HepG2 (cell line): ENCODE measurements around the gene CIB1. TPM values are rescaled to one million over a fixed set of nuclear protein-coding genes. Genes with fewer than 3 reads are reported as not detected.

Experiments
- ARID2 ChIP-seq: sonication (generic); formaldehyde crosslinking; IDR thresholded peaks from 2 replicates; pipeline ENCODE4 v1.8.1; 2022; ENCODE audit warnings: mild to moderate bottlenecking, missing genetic modification reagents, borderline replicate concordance
- ATF7-NPFF ChIP-seq: sonication (generic); formaldehyde crosslinking; IDR thresholded peaks from 2 replicates; pipeline ENCODE4 v1.8.1; 2023; ENCODE audit warnings: mild to moderate bottlenecking, low read depth, missing genetic modification reagents, moderate library complexity
- CBFB ChIP-seq: sonication (generic); formaldehyde crosslinking; IDR thresholded peaks from 2 replicates; pipeline ENCODE4 v1.4.0; 2020; ENCODE audit warnings: missing genetic modification reagents
- EEA1 ChIP-seq: sonication (generic); formaldehyde crosslinking; IDR thresholded peaks from 2 replicates; pipeline ENCODE4 v1.5.1; 2020; ENCODE audit warnings: mild to moderate bottlenecking, missing genetic modification reagents, borderline replicate concordance
- FOXA3 ChIP-seq: IDR thresholded peaks from 2 replicates; pipeline ENCODE4 v1.6.1; 2016; ENCODE audit warnings: missing genetic modification reagents, missing compliant biosample characterization
- FOXC1 ChIP-seq: sonication (generic); formaldehyde crosslinking; IDR thresholded peaks from 2 replicates; pipeline ENCODE4 v1.8.0; 2022; ENCODE audit warnings: mild to moderate bottlenecking, missing genetic modification reagents, borderline replicate concordance
- FOXM1 ChIP-seq: sonication (generic); formaldehyde crosslinking; IDR thresholded peaks from 2 replicates; pipeline ENCODE4 v1.5.0; 2020; ENCODE audit warnings: missing genetic modification reagents
- HOXA3 ChIP-seq: sonication (generic); formaldehyde crosslinking; IDR thresholded peaks from 2 replicates; pipeline ENCODE4 v1.5.0; 2020; ENCODE audit warnings: missing genetic modification reagents
- KDM1A ChIP-seq: IDR thresholded peaks from 2 replicates; pipeline ENCODE4 v1.6.1; 2016; ENCODE audit warnings: missing compliant biosample characterization
- PAX8 ChIP-seq: sonication (generic); formaldehyde crosslinking; IDR thresholded peaks from 2 replicates; pipeline ENCODE4 v1.8.0; 2022; ENCODE audit warnings: mild to moderate bottlenecking, missing genetic modification reagents, borderline replicate concordance
- PHF21A ChIP-seq: sonication (generic); formaldehyde crosslinking; IDR thresholded peaks from 2 replicates; pipeline ENCODE4 v1.5.0; 2020; ENCODE audit warnings: mild to moderate bottlenecking, missing genetic modification reagents
- POLR2AphosphoS5 ChIP-seq: IDR thresholded peaks from 2 replicates; pipeline ENCODE4 v1.6.1; 2012; ENCODE audit warnings: low read depth, low read length
- PRPF4 ChIP-seq: fragments of 200-400 bp; formaldehyde crosslinking; IDR thresholded peaks from 2 replicates; pipeline ENCODE4 v1.6.1; 2016; ENCODE audit warnings: low read length, low read depth; ENCODE audit not compliant: poor library complexity, severe bottlenecking
- SAFB2 ChIP-seq: sonication (generic); formaldehyde crosslinking; IDR thresholded peaks from 2 replicates; pipeline ENCODE4 v1.5.1; 2020; ENCODE audit warnings: missing genetic modification reagents, low read depth, mild to moderate bottlenecking, borderline replicate concordance
- SIN3B ChIP-seq: fragments of 150-350 bp; IDR thresholded peaks from 2 replicates; pipeline ENCODE4 v1.6.1; 2014; ENCODE audit warnings: low read length
- SMARCC2 ChIP-seq: fragments of 450-650 bp; IDR thresholded peaks from 2 replicates; pipeline ENCODE4 v1.6.1; 2017; ENCODE audit warnings: antibody characterized with exemption, mild to moderate bottlenecking
- TP53 ChIP-seq: sonication (generic); formaldehyde crosslinking; conservative IDR thresholded peaks from 2 replicates; pipeline ENCODE4 v1.4.0; 2020; ENCODE audit warnings: missing genetic modification reagents
- YEATS4 ChIP-seq: sonication (generic); formaldehyde crosslinking; IDR thresholded peaks from 2 replicates; pipeline ENCODE4 v1.4.0; 2020; ENCODE audit warnings: missing genetic modification reagents, borderline replicate concordance
- ZFY ChIP-seq: sonication (generic); formaldehyde crosslinking; IDR thresholded peaks from 2 replicates; pipeline ENCODE4 v1.4.0; 2020; ENCODE audit warnings: missing genetic modification reagents
- ZMYM4 ChIP-seq: sonication (generic); formaldehyde crosslinking; IDR thresholded peaks from 2 replicates; pipeline ENCODE4 v1.8.1; 2023; ENCODE audit warnings: mild to moderate bottlenecking, missing genetic modification reagents
- ZNF138 ChIP-seq: sonication (generic); formaldehyde crosslinking; IDR thresholded peaks from 2 replicates; pipeline ENCODE4 v1.5.0; 2020; ENCODE audit warnings: mild to moderate bottlenecking, low read depth, missing genetic modification reagents
- ZNF17 ChIP-seq: sonication (generic); formaldehyde crosslinking; IDR thresholded peaks from 2 replicates; pipeline ENCODE4 v1.5.0; 2020; ENCODE audit warnings: mild to moderate bottlenecking, missing genetic modification reagents
- ZNF350 ChIP-seq: sonication (generic); formaldehyde crosslinking; IDR thresholded peaks from 2 replicates; pipeline ENCODE4 v1.4.0; 2020; ENCODE audit warnings: mild to moderate bottlenecking, low read depth, missing genetic modification reagents, borderline replicate concordance
- ZNF383 ChIP-seq: sonication (generic); formaldehyde crosslinking; IDR thresholded peaks from 2 replicates; pipeline ENCODE4 v1.4.0; 2020; ENCODE audit warnings: missing genetic modification reagents, mild to moderate bottlenecking, borderline replicate concordance
- ZNF552 ChIP-seq: sonication (generic); formaldehyde crosslinking; IDR thresholded peaks from 2 replicates; pipeline ENCODE4 v1.9.0; 2022; ENCODE audit warnings: missing genetic modification reagents, mild to moderate bottlenecking, borderline replicate concordance
- ZNF605 ChIP-seq: sonication (generic); formaldehyde crosslinking; IDR thresholded peaks from 2 replicates; pipeline ENCODE4 v1.8.0; 2022; ENCODE audit warnings: mild to moderate bottlenecking, missing genetic modification reagents
- ZNF652 ChIP-seq: IDR thresholded peaks from 2 replicates; pipeline ENCODE4 v1.6.1; 2016; ENCODE audit warnings: low read depth, borderline replicate concordance
- ZNF737 ChIP-seq: sonication (generic); formaldehyde crosslinking; IDR thresholded peaks from 2 replicates; pipeline ENCODE4 v1.5.0; 2020; ENCODE audit warnings: missing genetic modification reagents, mild to moderate bottlenecking, borderline replicate concordance
- ZNF891 ChIP-seq: sonication (generic); formaldehyde crosslinking; IDR thresholded peaks from 2 replicates; pipeline ENCODE4 v1.5.0; 2020; ENCODE audit warnings: mild to moderate bottlenecking, missing genetic modification reagents
- polyA plus RNA-seq, 8 experiments: library from polyadenylated mRNA; depleted of rRNA in 3 of 8; stranded (reverse) in 7 of 8; unstranded in 1 of 8; fragments of >200 nt; fragmentation: Illumina TruSeq in 4 of 8; extraction: Trizol in 4 of 8; gene quantifications; 2 replicates each; pipeline versions ENCODE4 v1.2.1 to v1.2.3, GENCODE V29; 2011 to 2016; ENCODE audit warnings: low read depth in 4 of 8, missing spikeins in 1 of 8, mixed read lengths in 1 of 8; ENCODE audit not compliant: insufficient read depth in 1 of 8
- total RNA-seq, 5 experiments: library from RNA; depleted of rRNA; stranded (reverse); fragments of >200 nt; fragmentation: Illumina TruSeq; extraction: Trizol; gene quantifications; 2 replicates each; pipeline ENCODE4 v1.2.3, GENCODE V29; 2016; ENCODE audit warnings: low read depth in 1 of 5
- TF ChIP-seq, protein P1 (sequence below): IDR thresholded peaks from 2 replicates; pipeline ENCODE4 v1.6.1; 2016; ENCODE audit warnings: missing genetic modification reagents, missing compliant biosample characterization
- TF ChIP-seq, protein P2 (sequence below): sonication (generic); formaldehyde crosslinking; IDR thresholded peaks from 2 replicates; pipeline ENCODE4 v1.8.0; 2022; ENCODE audit warnings: mild to moderate bottlenecking, missing genetic modification reagents

The CIB1 gene
- total and polyA plus RNA-seq, 2 of the 13 experiments (the other 11 are each of a cell fraction or from before 2014, with no cell fraction given): 38.7 to 72.7 TPM

DNA sequence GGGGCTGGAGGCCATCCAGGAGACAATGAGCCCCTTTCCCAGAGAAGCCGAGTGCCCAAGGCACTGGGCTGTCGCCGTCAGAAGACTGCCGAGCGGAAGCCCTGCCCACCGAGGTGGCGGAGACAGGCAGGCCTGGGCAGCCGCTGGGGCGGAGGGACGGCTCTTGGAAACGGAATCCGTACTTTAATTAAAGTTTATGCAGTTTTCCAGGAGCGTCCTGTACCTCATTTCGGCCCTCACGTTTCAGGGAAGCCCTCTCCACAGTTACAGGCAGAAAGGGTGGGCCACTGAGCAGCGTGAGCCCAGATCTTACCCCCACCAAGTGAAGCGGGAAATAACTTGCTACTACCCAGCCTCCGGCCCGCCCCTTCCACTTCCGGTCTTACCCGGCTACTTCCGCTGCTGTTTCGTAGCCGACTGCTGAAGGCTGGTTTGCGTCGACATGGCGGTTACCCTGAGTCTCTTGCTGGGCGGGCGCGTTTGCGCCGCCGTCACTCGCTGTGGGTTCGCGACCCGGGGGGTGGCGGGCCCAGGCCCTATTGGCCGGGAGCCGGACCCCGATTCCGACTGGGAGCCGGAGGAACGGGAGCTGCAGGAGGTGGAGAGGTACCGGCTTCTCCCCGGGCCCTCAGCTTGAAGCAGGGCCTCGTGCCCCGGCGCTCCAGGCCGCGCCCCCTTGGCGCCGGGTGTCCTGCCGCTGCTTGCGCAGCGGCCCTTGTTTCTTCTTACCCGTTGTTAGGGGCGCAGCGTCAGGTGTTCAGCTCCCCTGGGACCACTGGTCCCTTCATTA, 31.7 kb upstream of the CIB1 start, which contains the start of gene NGRN (continued):
- TF ChIP-seq ATF7-NPFF (no peak), FOXC1 (peak; percentile 72), YEATS4 (CRISPR knock-in tag) (peak; percentile 87), ZNF350 (CRISPR knock-in tag) (no peak), ZFY (CRISPR knock-in tag) (peak; percentile 96), ARID2 (CRISPR knock-in tag) (0 out of 2 replicates have a peak, but pooled peaks have one; percentile 64), ZMYM4 (CRISPR knock-in tag) (peak; percentile 71), ZNF383 (CRISPR knock-in tag) (no peak), TP53 (CRISPR knock-in tag) (no peak), POLR2AphosphoS5 (peak; percentile 97), HOXA3 (CRISPR knock-in tag) (peak; percentile 81), CBFB (CRISPR knock-in tag) (0 out of 2 replicates have a peak, but pooled peaks have one; percentile 47), SAFB2 (CRISPR knock-in tag) (peak; percentile 89; the same call in 1 of the 2 replicates), PHF21A (peak; percentile 71), SIN3B (no peak), FOXM1 (CRISPR knock-in tag) (no peak), SMARCC2 (no peak), FOXA3 (CRISPR knock-in tag) (peak; percentile 33; the same call in 1 of the 2 replicates), ZNF17 (CRISPR knock-in tag) (no peak), ZNF138 (0 out of 2 replicates have a peak, but pooled peaks have one; percentile 28), ZNF552 (CRISPR knock-in tag) (0 out of 2 replicates have a peak, but pooled peaks have one; percentile 43), ZNF737 (CRISPR knock-in tag) (no peak), ZNF891 (peak; percentile 82; the same call in 1 of the 2 replicates), PRPF4 (no peak), EEA1 (CRISPR knock-in tag) (no peak; the same call in 1 of the 2 replicates), PAX8 (CRISPR knock-in tag) (0 out of 2 replicates have a peak, but pooled peaks have one; percentile 70), ZNF652 (no peak), ZNF605 (CRISPR knock-in tag) (peak; percentile 84), KDM1A (CRISPR knock-in tag) (no peak)
- TF ChIP-seq, protein P1, sequence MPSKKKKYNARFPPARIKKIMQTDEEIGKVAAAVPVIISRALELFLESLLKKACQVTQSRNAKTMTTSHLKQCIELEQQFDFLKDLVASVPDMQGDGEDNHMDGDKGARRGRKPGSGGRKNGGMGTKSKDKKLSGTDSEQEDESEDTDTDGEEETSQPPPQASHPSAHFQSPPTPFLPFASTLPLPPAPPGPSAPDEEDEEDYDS (CRISPR knock-in tag): peak; percentile 83
- TF ChIP-seq, protein P2, sequence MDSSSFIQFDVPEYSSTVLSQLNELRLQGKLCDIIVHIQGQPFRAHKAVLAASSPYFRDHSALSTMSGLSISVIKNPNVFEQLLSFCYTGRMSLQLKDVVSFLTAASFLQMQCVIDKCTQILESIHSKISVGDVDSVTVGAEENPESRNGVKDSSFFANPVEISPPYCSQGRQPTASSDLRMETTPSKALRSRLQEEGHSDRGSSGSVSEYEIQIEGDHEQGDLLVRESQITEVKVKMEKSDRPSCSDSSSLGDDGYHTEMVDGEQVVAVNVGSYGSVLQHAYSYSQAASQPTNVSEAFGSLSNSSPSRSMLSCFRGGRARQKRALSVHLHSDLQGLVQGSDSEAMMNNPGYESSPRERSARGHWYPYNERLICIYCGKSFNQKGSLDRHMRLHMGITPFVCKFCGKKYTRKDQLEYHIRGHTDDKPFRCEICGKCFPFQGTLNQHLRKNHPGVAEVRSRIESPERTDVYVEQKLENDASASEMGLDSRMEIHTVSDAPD (CRISPR knock-in tag): peak; percentile 45; the same call in 1 of the 2 replicates
